Esophagus muscularis mucosa (tissue), 4 donors: ENCODE measurements around the gene TAOK2. TPM values are rescaled to one million over a fixed set of nuclear protein-coding genes. Genes with fewer than 3 reads are reported as not detected.

ENCODE experiments used
- DNase-seq: peaks from one replicate; pipeline ENCODE4 v3.0.0-alpha.2; 2017; ENCODE audit errors: extremely low spot score
- H3K27ac ChIP-seq, 4 donors: fragments of 200-600 bp; sonication (generic); replicated peaks in 1 of 4; 1 replicate in 3 of 4; 2 replicates in 1 of 4; pipeline ENCODE4 v1.5.1; 2016 to 2019; ENCODE audit warnings: mild to moderate bottlenecking in 1 of 4
- H3K27me3 ChIP-seq, 4 donors: fragments of 200-600 bp; sonication (generic); one replicate each; pipeline versions ENCODE4 v1.5.1 to v1.6.0; 2016 to 2019
- H3K36me3 ChIP-seq, 4 donors: fragments of 200-600 bp; sonication (generic); one replicate each; pipeline ENCODE4 v1.5.1; 2016 to 2019
- H3K4me1 ChIP-seq, 4 donors: fragments of 200-600 bp; sonication (generic); one replicate each; pipeline ENCODE4 v1.5.1; 2016 to 2019
- H3K4me3 ChIP-seq, 4 donors: fragments of 200-600 bp; sonication (generic); 1 replicate in 2 of 4; 2 replicates in 2 of 4; pipeline ENCODE4 v1.5.1; 2016 to 2019; ENCODE audit warnings: mild to moderate bottlenecking in 4 of 4, moderate library complexity in 1 of 4
- H3K9me3 ChIP-seq, 4 donors: fragments of 200-600 bp; sonication (generic); 1 replicate in 3 of 4; 2 replicates in 1 of 4; pipeline ENCODE4 v1.5.1; 2016 to 2019
- CTCF ChIP-seq, 3 experiments: fragments of 200-600 bp in 2 of 3; fragments of 450-650 bp in 1 of 3; sonication (generic) in 2 of 3; IDR thresholded peaks; one replicate each; pipeline ENCODE4 v1.5.1; 2017 to 2019; ENCODE audit warnings: antibody characterized with exemption in 3 of 3, mild to moderate bottlenecking in 2 of 3, moderate library complexity in 1 of 3
- EP300 ChIP-seq: sonication (generic); formaldehyde crosslinking; IDR thresholded peaks from one replicate; pipeline ENCODE4 v1.6.1; 2017; ENCODE audit warnings: antibody characterized with exemption
- POLR2A ChIP-seq: fragments of 450-650 bp; IDR thresholded peaks from one replicate; pipeline ENCODE4 v1.6.1; 2017; ENCODE audit warnings: antibody characterized with exemption, moderate library complexity, mild to moderate bottlenecking, low read depth
- POLR2AphosphoS5 ChIP-seq, 2 donors: sonication (generic); formaldehyde crosslinking; IDR thresholded peaks; one replicate each; pipeline ENCODE4 v1.6.1; 2017; ENCODE audit warnings: antibody characterized with exemption in 2 of 2
- WGBS: methylation state at CpG from one replicate; pipeline ENCODE4 v1.1.5; 2018; 5-methylcytosine and 5-hydroxymethylcytosine counted together
- intact Hi-C: fragments of 100-400 bp; cut with DNase I; formaldehyde crosslinking; loops from one replicate; pipeline ENCODE4 v1.15.1; 2023
- total RNA-seq, 4 donors: library from RNA; depleted of rRNA; stranded (reverse); fragments of >200 nt; gene quantifications; one replicate each; pipeline versions ENCODE4 v1.1.0 to v1.2.1, GENCODE V29; 2016

Gene TAOK2
- total RNA-seq, 4 donors from 2014 or later: 40.9 to 63.6 (median 51.4) TPM

- Histone ChIP-seq H3K36me3 (peaks cover 22 to 45% (median 39%) of the 10 kb centered on the region in 4 donors), H3K9me3 (no peaks in the 10 kb centered on the region), H3K4me3 (peak overlapping the region; percentile 64 to 98 (median 81)), H3K27me3 (no peaks in the 10 kb centered on the region), H3K27ac (peak overlapping the region; percentile 84 to 93 (median 90)), H3K4me1 (peaks cover 43 to 53% (median 47%) of the 10 kb centered on the region in 4 donors)
- intact Hi-C loops: loop anchor here (1.0 kb wide), 1 partner anchor 22 kb away; the partner anchor contains the start of gene INO80E
- DNase-seq: no peak
- TF ChIP-seq POLR2AphosphoS5 (IDR thresholded peaks at IDR 0.05) (peak; percentile 63 to 71), POLR2A (no peak)
- 9% methylated on average over 9 of the region's 31 CpGs for WGBS
Measured at GRCh38 chr16:29974291-29975133, 844 bp downstream of the TAOK2 start.

GRCh38 chr16:29975134-29975538 lies 1.5 kb downstream of the TAOK2 start:
- DNase-seq: no peak
- Histone ChIP-seq H3K9me3 (no peaks in the 10 kb centered on the region), H3K4me1 (peaks cover 43 to 53% (median 47%) of the 10 kb centered on the region in 4 donors), H3K27me3 (no peaks in the 10 kb centered on the region), H3K36me3 (peaks cover 23 to 46% (median 39%) of the 10 kb centered on the region in 4 donors), H3K4me3 (peak overlapping the region; percentile 64 to 98 (median 81)), H3K27ac (peak overlapping the region; percentile 50 to 93 (median 90))
- WGBS: 56% methylated on average over 5 of the region's 5 CpGs
- TF ChIP-seq POLR2A (no peak), EP300 (no peak), CTCF (IDR thresholded peaks at IDR 0.05) (no peak), POLR2AphosphoS5 (IDR thresholded peaks at IDR 0.05) (no peak)
- intact Hi-C loops: no loop called here

GRCh38 chr16:29975811-29976511 lies 2.3 kb downstream of the TAOK2 start:
- H3K9me3 ChIP-seq: no peaks in the 10 kb centered on the region
- intact Hi-C loops: no loop called here
- H3K4me3 ChIP-seq: peak overlapping the region; percentile 64 to 98 (median 81)
- peak overlapping the region; percentile 56 to 93 (median 90) for H3K27ac ChIP-seq
- peaks cover 43 to 53% (median 47%) of the 10 kb centered on the region in 4 donors for H3K4me1 ChIP-seq
- H3K36me3 ChIP-seq: peaks cover 31 to 48% (median 41%) of the 10 kb centered on the region in 4 donors
- no peak for TF ChIP-seq CTCF (IDR thresholded peaks at IDR 0.05)
- DNase-seq: no peak
- WGBS: 15% methylated on average over 6 of the region's 6 CpGs
- no peaks in the 10 kb centered on the region for H3K27me3 ChIP-seq

GRCh38 chr16:29977063-29977825 lies 3.6 kb downstream of the TAOK2 start:
- intact Hi-C loops: no loop called here

More at GRCh38 chr16:29977063-29977825, 3.6 kb downstream of the TAOK2 start:
- no peak for DNase-seq
- no peaks in the 10 kb centered on the region for H3K9me3 ChIP-seq
- 72% methylated on average over 9 of the region's 9 CpGs for WGBS
- H3K27me3 ChIP-seq: no peaks in the 10 kb centered on the region
- peaks cover 44 to 49% (median 47%) of the 10 kb centered on the region in 4 donors for H3K36me3 ChIP-seq
- H3K4me1 ChIP-seq: peaks cover 43 to 53% (median 47%) of the 10 kb centered on the region in 4 donors
- H3K4me3 ChIP-seq: peak overlapping the region; percentile 1 to 98 (median 74)
- no peak for TF ChIP-seq EP300
- TF ChIP-seq CTCF (IDR thresholded peaks at IDR 0.05): no peak
- TF ChIP-seq POLR2A: no peak
- TF ChIP-seq POLR2AphosphoS5 (IDR thresholded peaks at IDR 0.05): no peak
- H3K27ac ChIP-seq: peak overlapping the region; percentile 30 to 93 (median 73)
